Body of pancreas (tissue), 4 donors: Measurements from ENCODE around the gene CX3CL1. TPM values are rescaled to one million over a fixed set of nuclear protein-coding genes. Genes with fewer than 3 reads are reported as not detected.

Experiments
- ATAC-seq: fragments of 150-250 bp; one replicate; pipeline ENCODE4 v1.9.1; 2016
- DNase-seq, 4 donors: peaks; one replicate each; pipeline ENCODE4 v3.0.0-alpha.2; 2019
- H3K27ac ChIP-seq, 4 donors: fragments of 200-600 bp; sonication (generic); 1 replicate in 3 of 4; 2 replicates in 1 of 4; pipeline versions ENCODE4 v1.5.1 to v1.6.1; 2016 to 2019; ENCODE audit warnings: mild to moderate bottlenecking in 1 of 4, mixed read lengths in 1 of 4, moderate library complexity in 1 of 4
- H3K27me3 ChIP-seq, 2 donors: fragments of 200-600 bp; sonication (generic); one replicate each; pipeline ENCODE4 v1.6.0; 2016; ENCODE audit warnings: mild to moderate bottlenecking in 1 of 2
- H3K36me3 ChIP-seq, 2 donors: fragments of 200-600 bp; sonication (generic); replicated peaks in 1 of 2; 2 replicates each; pipeline ENCODE4 v1.5.1; 2016; ENCODE audit warnings: low read depth in 2 of 2; ENCODE audit not compliant: insufficient read depth in 1 of 2
- H3K4me1 ChIP-seq: fragments of 200-600 bp; sonication (generic); one replicate; pipeline ENCODE4 v1.6.0; 2016
- H3K4me3 ChIP-seq, 2 donors: fragments of 200-600 bp; sonication (generic); 1 replicate in 1 of 2; 2 replicates in 1 of 2; pipeline ENCODE4 v1.5.1; 2016 to 2019
- H3K9me3 ChIP-seq, 3 donors: fragments of 200-600 bp; sonication (generic); 1 replicate in 2 of 3; 2 replicates in 1 of 3; pipeline ENCODE4 v1.5.1; 2016
- POLR2A ChIP-seq, 3 donors: fragments of 450-650 bp; IDR thresholded peaks; one replicate each; pipeline ENCODE4 v1.6.1; 2016; ENCODE audit warnings: antibody characterized with exemption in 3 of 3, mild to moderate bottlenecking in 2 of 3
- WGBS, 2 donors: methylation state at CpG; one replicate each; pipeline ENCODE4 v1.1.5; 2017; 5-methylcytosine and 5-hydroxymethylcytosine counted together
- intact Hi-C: fragments of 100-400 bp; cut with DNase I; formaldehyde crosslinking; loops from one replicate; pipeline ENCODE4 v1.15.1; 2023
- total RNA-seq, 2 donors: library from RNA; depleted of rRNA; stranded (reverse); fragments of >200 nt; gene quantifications; one replicate each; pipeline ENCODE4 v1.1.0, GENCODE V29; 2016
- TF ChIP-seq, protein P1 (sequence below), 7 experiments: fragments of 450-650 bp in 4 of 7; fragments of 200-600 bp in 3 of 7; sonication (generic) in 3 of 7; IDR thresholded peaks; one replicate each; pipeline ENCODE4 v1.5.1; 2016 to 2019; ENCODE audit warnings: antibody characterized with exemption in 7 of 7

CX3CL1 gene
- total RNA-seq = 10 to 100 TPM; 14.5 to 19.1 TPM

DNA sequence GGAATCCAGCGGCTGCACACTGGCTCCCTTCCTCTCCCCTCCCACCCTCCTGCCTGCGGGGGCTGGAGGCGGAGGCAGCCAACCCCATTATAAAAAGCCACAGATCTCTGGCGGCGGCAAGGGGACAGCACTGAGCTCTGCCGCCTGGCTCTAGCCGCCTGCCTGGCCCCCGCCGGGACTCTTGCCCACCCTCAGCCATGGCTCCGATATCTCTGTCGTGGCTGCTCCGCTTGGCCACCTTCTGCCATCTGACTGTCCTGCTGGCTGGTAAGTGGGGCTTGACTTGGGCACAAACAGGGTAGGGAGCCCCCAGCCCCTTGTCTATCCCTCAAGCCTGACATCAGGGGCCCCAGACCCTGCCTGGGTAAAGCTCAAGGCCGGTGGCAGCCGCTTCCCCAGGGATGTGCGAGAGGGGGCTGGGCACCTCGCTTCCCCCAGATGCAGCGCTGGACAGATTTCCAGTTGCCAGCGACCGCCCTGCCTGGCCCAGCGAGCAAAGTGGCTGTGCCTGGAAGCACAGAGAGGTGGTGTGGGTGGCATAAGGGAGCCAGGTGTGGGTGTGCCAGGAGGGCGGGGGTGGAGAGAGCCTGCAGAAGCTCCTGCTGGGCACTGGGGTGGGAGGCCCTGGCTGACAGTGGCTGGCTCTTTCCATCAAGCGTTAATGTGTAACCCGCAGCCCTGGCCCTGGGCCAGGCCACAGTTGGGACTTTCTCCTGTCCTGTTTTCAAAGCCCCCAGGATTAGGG lies at the start of gene CX3CL1:
CX3CL1 (plus strand) TSS at position 119 of the 745 bp plus-strand sequence; CDS start at position 198, 79 bp downstream.
- DNase-seq (peak; percentile 76 to 88 (median 87)), ATAC-seq (peak; percentile 86)
- peak within 1 kb of the TSS; percentile 68 to 90 (median 85) for H3K27ac ChIP-seq
- H3K4me3 ChIP-seq = no peak within 1 kb of the TSS
- peaks cover 36% of the 10 kb centered on the region for H3K4me1 ChIP-seq
- H3K9me3 ChIP-seq = no peaks in the 10 kb centered on the region
- no peaks in the 10 kb centered on the region for H3K27me3 ChIP-seq
- WGBS, 2 donors = 9% methylated on average over 23 of the region's 23 CpGs; no CpG with 5 or more reads in 1 of the 2 donors
- TF ChIP-seq POLR2A (IDR thresholded peaks at IDR 0.05) = peak; percentile 48 to 88 (median 88)
- TF ChIP-seq, protein P1, sequence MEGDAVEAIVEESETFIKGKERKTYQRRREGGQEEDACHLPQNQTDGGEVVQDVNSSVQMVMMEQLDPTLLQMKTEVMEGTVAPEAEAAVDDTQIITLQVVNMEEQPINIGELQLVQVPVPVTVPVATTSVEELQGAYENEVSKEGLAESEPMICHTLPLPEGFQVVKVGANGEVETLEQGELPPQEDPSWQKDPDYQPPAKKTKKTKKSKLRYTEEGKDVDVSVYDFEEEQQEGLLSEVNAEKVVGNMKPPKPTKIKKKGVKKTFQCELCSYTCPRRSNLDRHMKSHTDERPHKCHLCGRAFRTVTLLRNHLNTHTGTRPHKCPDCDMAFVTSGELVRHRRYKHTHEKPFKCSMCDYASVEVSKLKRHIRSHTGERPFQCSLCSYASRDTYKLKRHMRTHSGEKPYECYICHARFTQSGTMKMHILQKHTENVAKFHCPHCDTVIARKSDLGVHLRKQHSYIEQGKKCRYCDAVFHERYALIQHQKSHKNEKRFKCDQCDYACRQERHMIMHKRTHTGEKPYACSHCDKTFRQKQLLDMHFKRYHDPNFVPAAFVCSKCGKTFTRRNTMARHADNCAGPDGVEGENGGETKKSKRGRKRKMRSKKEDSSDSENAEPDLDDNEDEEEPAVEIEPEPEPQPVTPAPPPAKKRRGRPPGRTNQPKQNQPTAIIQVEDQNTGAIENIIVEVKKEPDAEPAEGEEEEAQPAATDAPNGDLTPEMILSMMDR (IDR thresholded peaks at IDR 0.05) = peak in 2 of 7 experiments; percentile 16 to 20
- intact Hi-C loops = no loop called here
- H3K36me3 ChIP-seq = no peaks in the 10 kb centered on the region

DNA sequence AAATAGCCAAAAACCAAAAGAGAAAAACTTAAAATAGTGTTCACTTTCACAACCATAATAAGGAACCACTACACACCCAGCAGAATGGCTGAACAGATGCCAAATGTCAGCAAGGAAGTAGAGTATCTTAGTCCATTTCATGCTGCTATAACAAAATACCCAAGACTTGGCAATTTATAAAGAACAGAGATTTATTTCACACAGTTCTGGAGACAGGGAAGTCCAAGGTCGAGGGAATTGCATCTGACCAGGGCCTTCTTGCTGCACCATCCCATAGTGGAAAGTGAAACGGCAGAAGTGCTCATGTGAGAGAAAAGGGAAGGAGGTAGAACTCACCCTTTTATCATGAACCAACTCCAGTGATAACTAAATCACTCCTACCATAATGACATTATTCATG lies 47.5 kb upstream of the CX3CL1 start:
- intact Hi-C loops = no loop called here
- Histone ChIP-seq H3K4me1 (no peaks in the 10 kb centered on the region), H3K27ac (no peak overlapping the region), H3K9me3 (no peaks in the 10 kb centered on the region), H3K4me3 (no peak overlapping the region), H3K36me3 (no peaks in the 10 kb centered on the region), H3K27me3 (no peaks in the 10 kb centered on the region)
- WGBS, 2 donors = 57 to 74% methylated on average over 2 of the region's 2 CpGs
- TF ChIP-seq, protein P1 (IDR thresholded peaks at IDR 0.05) = no peak
- TF ChIP-seq POLR2A (IDR thresholded peaks at IDR 0.05) = no peak
- DNase-seq (no peak), ATAC-seq (no peak)

DNA sequence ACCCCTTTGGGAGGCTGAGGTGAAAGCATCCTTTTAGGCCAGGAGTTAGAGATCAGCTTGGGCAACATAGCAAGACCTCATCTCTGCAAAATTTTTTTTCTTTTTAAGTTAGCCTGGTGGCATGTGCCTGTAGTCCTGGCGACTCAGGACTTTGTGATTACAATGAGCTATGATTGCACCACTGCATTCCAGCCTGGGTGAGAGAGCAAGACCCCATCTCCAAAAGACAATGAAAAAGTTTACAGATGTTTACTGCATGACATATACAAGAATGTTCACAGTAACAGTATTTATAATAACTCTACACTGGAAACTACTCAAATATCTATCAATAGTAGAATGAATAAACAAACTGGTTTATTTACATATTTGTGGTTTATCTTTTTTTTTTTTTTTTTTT lies 46.8 kb upstream of the CX3CL1 start:
- intact Hi-C loops = no loop called here
- no peak for TF ChIP-seq POLR2A (IDR thresholded peaks at IDR 0.05)
- TF ChIP-seq, protein P1 (IDR thresholded peaks at IDR 0.05) = no peak
- no peaks in the 10 kb centered on the region for H3K27me3 ChIP-seq
- H3K4me3 ChIP-seq = no peak overlapping the region
- H3K4me1 ChIP-seq = no peaks in the 10 kb centered on the region
- DNase-seq (no peak), ATAC-seq (no peak)
- H3K9me3 ChIP-seq = no peaks in the 10 kb centered on the region
- H3K36me3 ChIP-seq = no peaks in the 10 kb centered on the region
- WGBS, 2 donors = 64 to 75% methylated on average over 1 of the region's 1 CpG
- H3K27ac ChIP-seq = no peak overlapping the region

DNA sequence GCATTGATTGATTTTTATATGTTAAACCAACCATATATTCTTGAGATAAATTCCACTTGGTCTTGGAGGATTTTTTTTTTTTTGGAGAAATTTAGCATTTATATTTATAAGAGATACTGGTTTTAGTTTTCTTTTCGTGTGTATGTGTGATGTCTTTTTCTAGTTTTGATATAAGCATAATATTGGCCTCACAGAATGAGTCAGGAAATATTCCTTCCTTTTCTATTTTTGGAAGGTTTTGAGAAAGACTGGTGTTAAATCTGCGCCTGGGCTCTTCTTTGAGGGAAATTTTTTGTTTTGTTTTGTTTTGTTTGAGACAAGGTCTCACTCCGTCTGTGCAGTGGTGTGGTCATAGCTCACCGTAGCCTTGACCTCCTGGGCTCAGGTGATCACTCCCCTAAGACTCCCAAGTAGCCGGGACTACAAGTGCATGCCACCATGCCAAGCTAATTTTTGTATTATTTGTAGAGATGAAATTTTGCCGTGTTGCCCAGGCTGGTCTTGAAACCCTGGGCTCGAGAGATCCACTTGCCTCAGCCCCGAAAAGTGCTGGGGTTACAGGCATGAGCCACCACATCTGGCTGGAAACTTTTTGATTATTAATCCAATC lies 42.5 kb upstream of the CX3CL1 start:
- H3K36me3 ChIP-seq = no peaks in the 10 kb centered on the region
- 66 to 67% methylated on average over 8 of the region's 8 CpGs for WGBS, 2 donors

More for the DNA sequence above, 42.5 kb upstream of the CX3CL1 start:
- no peaks in the 10 kb centered on the region for H3K27me3 ChIP-seq
- ATAC-seq = no peak
- DNase-seq = no peak
- no peaks in the 10 kb centered on the region for H3K9me3 ChIP-seq
- no peak overlapping the region for H3K4me3 ChIP-seq
- H3K4me1 ChIP-seq = no peaks in the 10 kb centered on the region
- no peak overlapping the region for H3K27ac ChIP-seq
- intact Hi-C loops = no loop called here
- TF ChIP-seq POLR2A (IDR thresholded peaks at IDR 0.05) = no peak
- TF ChIP-seq, protein P1 (IDR thresholded peaks at IDR 0.05) = no peak
